HL-60 (cell line): Measurements from ENCODE around the gene MTMR4.
A peak's percentile ranks its signal among the peaks of the same experiment; 100 is the strongest.

Experiments
- DNase-seq, 2 experiments: peaks; one replicate each; pipeline ENCODE4 v3.0.0-alpha.2; 2010 to 2020; ENCODE audit warnings: low read depth in 1 of 2, low spot score in 1 of 2
- H3K27ac ChIP-seq: fragments of 250-450 bp; sonication (Bioruptor Pico); replicated peaks from 2 replicates; pipeline ENCODE4 v1.5.1; 2020; ENCODE audit warnings: mild to moderate bottlenecking, moderate library complexity
- H3K27me3 ChIP-seq: fragments of 250-450 bp; sonication (Bioruptor Pico); 2 replicates; pipeline ENCODE4 v1.5.1; 2021; ENCODE audit warnings: mild to moderate bottlenecking, moderate library complexity; ENCODE audit not compliant: insufficient read depth, poor library complexity, severe bottlenecking
- H3K4me3 ChIP-seq: replicated peaks from 2 replicates; pipeline ENCODE4 v1.5.1; 2011; ENCODE audit warnings: mild to moderate bottlenecking, control low read depth, low read length; ENCODE audit not compliant: insufficient read depth
- GABPA ChIP-seq: IDR thresholded peaks from 2 replicates; pipeline ENCODE4 v1.6.1; 2012; ENCODE audit warnings: low read depth
- POLR2AphosphoS5 ChIP-seq: IDR thresholded peaks from 2 replicates; pipeline ENCODE4 v1.6.1; 2012; ENCODE audit warnings: low read depth
- SPI1 ChIP-seq: IDR thresholded peaks from 2 replicates; pipeline ENCODE4 v1.6.1; 2012; ENCODE audit warnings: low read depth, mild to moderate bottlenecking, borderline replicate concordance
- TF ChIP-seq, protein P1 (sequence below): IDR thresholded peaks from one replicate; pipeline ENCODE4 v1.5.1; 2011; ENCODE audit warnings: low read length, control low read depth, inconsistent platforms; ENCODE audit not compliant: insufficient read depth
- TF ChIP-seq, protein P2 (sequence below): IDR thresholded peaks from 2 replicates; pipeline ENCODE4 v1.6.1; 2012; ENCODE audit warnings: low read depth; ENCODE audit not compliant: insufficient replicate concordance

The MTMR4 gene

DNA sequence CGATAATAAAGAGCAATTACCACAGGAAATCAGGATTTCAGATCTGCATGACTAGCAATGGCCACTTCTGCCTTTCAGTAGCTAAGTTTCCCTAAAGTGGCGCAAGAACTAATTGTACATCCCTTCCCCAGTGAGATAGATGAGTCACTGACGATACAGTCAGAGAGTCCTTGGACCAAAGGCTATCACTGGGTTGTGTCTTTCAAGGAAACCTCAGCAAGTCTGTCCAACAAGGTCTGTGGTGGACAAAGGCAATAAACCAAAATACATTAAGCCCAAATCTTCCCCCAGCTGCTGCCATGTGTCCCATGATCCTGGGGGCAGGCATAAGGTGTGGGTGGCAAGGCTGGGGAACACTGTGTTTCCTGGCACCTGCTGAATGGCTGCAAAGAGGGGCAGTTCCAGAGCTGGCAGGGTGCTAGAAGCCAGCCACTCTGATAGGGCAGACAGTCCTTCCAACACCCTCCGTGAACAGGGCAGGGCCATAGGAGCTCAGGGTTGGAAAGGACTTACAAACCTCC lies 20.5 kb upstream of the MTMR4 start:
- DNase-seq: peak in 1 of 2 experiments; percentile 50
- no peak overlapping the region for H3K27ac ChIP-seq
- H3K4me3 ChIP-seq: no peak overlapping the region
- no peak for TF ChIP-seq GABPA
- TF ChIP-seq SPI1: no peak
- TF ChIP-seq, protein P1, sequence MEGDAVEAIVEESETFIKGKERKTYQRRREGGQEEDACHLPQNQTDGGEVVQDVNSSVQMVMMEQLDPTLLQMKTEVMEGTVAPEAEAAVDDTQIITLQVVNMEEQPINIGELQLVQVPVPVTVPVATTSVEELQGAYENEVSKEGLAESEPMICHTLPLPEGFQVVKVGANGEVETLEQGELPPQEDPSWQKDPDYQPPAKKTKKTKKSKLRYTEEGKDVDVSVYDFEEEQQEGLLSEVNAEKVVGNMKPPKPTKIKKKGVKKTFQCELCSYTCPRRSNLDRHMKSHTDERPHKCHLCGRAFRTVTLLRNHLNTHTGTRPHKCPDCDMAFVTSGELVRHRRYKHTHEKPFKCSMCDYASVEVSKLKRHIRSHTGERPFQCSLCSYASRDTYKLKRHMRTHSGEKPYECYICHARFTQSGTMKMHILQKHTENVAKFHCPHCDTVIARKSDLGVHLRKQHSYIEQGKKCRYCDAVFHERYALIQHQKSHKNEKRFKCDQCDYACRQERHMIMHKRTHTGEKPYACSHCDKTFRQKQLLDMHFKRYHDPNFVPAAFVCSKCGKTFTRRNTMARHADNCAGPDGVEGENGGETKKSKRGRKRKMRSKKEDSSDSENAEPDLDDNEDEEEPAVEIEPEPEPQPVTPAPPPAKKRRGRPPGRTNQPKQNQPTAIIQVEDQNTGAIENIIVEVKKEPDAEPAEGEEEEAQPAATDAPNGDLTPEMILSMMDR: no peak
- TF ChIP-seq, protein P2, sequence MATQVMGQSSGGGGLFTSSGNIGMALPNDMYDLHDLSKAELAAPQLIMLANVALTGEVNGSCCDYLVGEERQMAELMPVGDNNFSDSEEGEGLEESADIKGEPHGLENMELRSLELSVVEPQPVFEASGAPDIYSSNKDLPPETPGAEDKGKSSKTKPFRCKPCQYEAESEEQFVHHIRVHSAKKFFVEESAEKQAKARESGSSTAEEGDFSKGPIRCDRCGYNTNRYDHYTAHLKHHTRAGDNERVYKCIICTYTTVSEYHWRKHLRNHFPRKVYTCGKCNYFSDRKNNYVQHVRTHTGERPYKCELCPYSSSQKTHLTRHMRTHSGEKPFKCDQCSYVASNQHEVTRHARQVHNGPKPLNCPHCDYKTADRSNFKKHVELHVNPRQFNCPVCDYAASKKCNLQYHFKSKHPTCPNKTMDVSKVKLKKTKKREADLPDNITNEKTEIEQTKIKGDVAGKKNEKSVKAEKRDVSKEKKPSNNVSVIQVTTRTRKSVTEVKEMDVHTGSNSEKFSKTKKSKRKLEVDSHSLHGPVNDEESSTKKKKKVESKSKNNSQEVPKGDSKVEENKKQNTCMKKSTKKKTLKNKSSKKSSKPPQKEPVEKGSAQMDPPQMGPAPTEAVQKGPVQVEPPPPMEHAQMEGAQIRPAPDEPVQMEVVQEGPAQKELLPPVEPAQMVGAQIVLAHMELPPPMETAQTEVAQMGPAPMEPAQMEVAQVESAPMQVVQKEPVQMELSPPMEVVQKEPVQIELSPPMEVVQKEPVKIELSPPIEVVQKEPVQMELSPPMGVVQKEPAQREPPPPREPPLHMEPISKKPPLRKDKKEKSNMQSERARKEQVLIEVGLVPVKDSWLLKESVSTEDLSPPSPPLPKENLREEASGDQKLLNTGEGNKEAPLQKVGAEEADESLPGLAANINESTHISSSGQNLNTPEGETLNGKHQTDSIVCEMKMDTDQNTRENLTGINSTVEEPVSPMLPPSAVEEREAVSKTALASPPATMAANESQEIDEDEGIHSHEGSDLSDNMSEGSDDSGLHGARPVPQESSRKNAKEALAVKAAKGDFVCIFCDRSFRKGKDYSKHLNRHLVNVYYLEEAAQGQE: no peak
- TF ChIP-seq POLR2AphosphoS5: no peak
- peaks cover 21% of the 10 kb centered on the region for H3K27me3 ChIP-seq

DNA sequence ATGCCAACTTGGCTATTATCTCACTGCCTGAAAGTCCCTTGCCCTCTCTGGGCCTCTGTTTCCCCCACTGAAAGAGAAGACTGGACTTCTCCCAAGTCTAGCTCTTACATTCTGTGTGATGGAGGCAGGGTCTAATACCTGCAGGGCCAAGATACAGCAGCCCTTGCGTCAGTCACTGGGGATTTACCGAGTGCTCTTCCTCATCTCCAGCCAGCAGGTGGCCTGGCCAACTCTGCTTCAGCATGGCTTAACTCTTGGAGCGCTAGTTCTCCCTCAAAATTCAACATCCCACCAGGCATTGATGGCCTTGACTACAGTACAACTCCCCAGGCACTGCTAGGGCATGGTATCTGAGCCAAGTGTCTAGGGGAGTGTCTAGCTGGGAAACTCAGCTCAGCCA lies 19.9 kb upstream of the MTMR4 start:
- no peak for DNase-seq
- Histone ChIP-seq H3K27ac (no peak overlapping the region), H3K27me3 (peaks cover 21% of the 10 kb centered on the region), H3K4me3 (no peak overlapping the region)
- TF ChIP-seq, protein P1: no peak
- TF ChIP-seq POLR2AphosphoS5 (no peak), GABPA (no peak), SPI1 (no peak)
- TF ChIP-seq, protein P2: no peak

DNA sequence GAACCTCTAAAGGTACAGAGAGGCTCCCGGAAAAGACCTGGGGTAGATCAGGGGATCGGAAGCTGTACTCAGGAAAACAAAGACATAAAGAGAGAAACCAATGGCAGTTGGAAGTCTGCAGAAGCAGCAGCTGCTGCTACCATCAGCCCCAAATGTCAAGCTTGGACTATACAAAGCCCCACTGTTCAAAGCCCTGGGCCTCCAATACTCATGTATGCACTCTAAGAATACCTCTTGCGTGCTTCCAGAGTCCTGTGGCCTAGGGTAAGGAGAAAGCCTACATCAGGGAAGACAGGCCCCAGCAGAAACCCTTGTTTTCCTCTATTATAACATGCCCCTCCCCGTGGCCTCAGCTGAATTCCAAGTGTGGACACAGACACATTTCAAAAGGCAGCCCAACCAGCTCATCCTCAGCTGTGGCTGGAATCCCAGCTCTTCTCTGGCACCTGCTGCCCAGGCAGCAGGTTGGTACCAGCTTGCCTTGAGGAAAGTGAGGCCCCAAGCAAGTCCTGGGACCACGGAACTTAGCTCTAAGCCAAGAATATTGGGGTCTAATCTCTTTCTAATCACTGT lies 19.3 kb upstream of the MTMR4 start:
- Histone ChIP-seq H3K4me3 (no peak overlapping the region), H3K27ac (no peak overlapping the region), H3K27me3 (peaks cover 21% of the 10 kb centered on the region)
- no peak for DNase-seq
- TF ChIP-seq SPI1 (no peak), POLR2AphosphoS5 (no peak)
- TF ChIP-seq, protein P1: no peak

DNA sequence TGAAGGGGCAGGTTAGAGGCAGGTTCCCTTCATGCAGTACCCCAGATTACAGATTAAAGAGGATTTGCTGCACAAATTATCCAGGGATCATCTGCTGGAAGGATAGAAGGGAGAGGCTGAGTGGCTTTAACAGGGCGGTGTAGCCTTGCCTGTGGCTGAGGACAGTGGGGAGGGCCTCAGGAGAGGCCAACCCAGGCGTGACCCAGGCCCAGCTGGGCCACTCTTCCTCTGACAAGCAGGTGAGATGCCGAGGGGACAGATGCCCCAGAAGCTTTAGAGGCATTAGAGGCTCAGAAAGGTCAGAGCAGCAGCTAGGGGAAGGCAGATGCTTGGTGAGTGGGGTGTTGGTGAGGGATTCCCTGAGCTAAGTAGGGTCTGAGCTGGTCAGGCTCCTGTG lies 18.1 kb upstream of the MTMR4 start:
- DNase-seq: no peak
- no peak overlapping the region for H3K4me3 ChIP-seq
- peaks cover 21% of the 10 kb centered on the region for H3K27me3 ChIP-seq
- TF ChIP-seq, protein P2: no peak
- TF ChIP-seq POLR2AphosphoS5 (no peak), SPI1 (no peak), GABPA (no peak)
- TF ChIP-seq, protein P1: no peak
- H3K27ac ChIP-seq: no peak overlapping the region
